GM23338 (cell line): Measurements from ENCODE around the gene CENPT. TPM values are rescaled to one million over a fixed set of nuclear protein-coding genes. Genes with fewer than 3 reads are reported as not detected.

Experiments used
- ATAC-seq: fragments of 200-7000 bp; cut with Tn5 transposase; 3 replicates; pipeline ENCODE4 v1.9.1; 2020
- DNase-seq: peaks from one replicate; pipeline ENCODE4 v3.0.0-alpha.2; 2015; ENCODE audit warnings: low spot score
- H2AFZ ChIP-seq: fragments of 200-600 bp; sonication (generic); 2 replicates; pipeline ENCODE4 v1.8.0; 2016; ENCODE audit warnings: antibody characterized with exemption, mild to moderate bottlenecking, moderate library complexity
- H3F3A ChIP-seq: fragments of 200-600 bp; sonication (generic); replicated peaks from 2 replicates; pipeline ENCODE4 v1.8.0; 2017; ENCODE audit warnings: antibody characterized with exemption, mixed run types, low read depth
- H3K27ac ChIP-seq: fragments of 200-600 bp; sonication (generic); 2 replicates; pipeline ENCODE4 v1.6.1; 2016; ENCODE audit warnings: low read depth
- H3K27me3 ChIP-seq: fragments of 200-600 bp; sonication (generic); 2 replicates; pipeline ENCODE4 v1.8.0; 2016; ENCODE audit warnings: mild to moderate bottlenecking, mixed run types, moderate library complexity; ENCODE audit not compliant: insufficient read depth
- H3K36me3 ChIP-seq: fragments of 200-600 bp; sonication (generic); 2 replicates; pipeline ENCODE4 v1.8.0; 2016; ENCODE audit warnings: mild to moderate bottlenecking; ENCODE audit not compliant: insufficient read depth
- H3K4me1 ChIP-seq: fragments of 200-600 bp; sonication (generic); 2 replicates; pipeline ENCODE4 v1.8.0; 2016; ENCODE audit warnings: mild to moderate bottlenecking, moderate library complexity; ENCODE audit not compliant: insufficient read depth
- H3K4me2 ChIP-seq: fragments of 200-600 bp; sonication (generic); 2 replicates; pipeline ENCODE4 v1.7.1; 2017; ENCODE audit warnings: mixed run types
- H3K4me3 ChIP-seq: fragments of 200-600 bp; sonication (generic); 2 replicates; pipeline ENCODE4 v1.6.1; 2016; ENCODE audit warnings: mixed run types
- H3K79me2 ChIP-seq: fragments of 200-600 bp; sonication (generic); replicated peaks from 2 replicates; pipeline ENCODE4 v1.8.0; 2017; ENCODE audit warnings: mild to moderate bottlenecking; ENCODE audit not compliant: insufficient read depth
- H3K9me2 ChIP-seq: fragments of 200-600 bp; sonication (generic); 2 replicates; pipeline ENCODE4 v1.8.0; 2017; ENCODE audit not compliant: insufficient read depth
- H4K20me1 ChIP-seq: fragments of 200-600 bp; sonication (generic); replicated peaks from 2 replicates; pipeline ENCODE4 v1.8.0; 2017; ENCODE audit warnings: mild to moderate bottlenecking; ENCODE audit not compliant: insufficient read depth
- H3K27ac Mint-ChIP-seq: 2 replicates; pipeline ENCODE4 v1.8.0; 2020; ENCODE audit warnings: inconsistent platforms, mild to moderate bottlenecking, moderate library complexity, mixed read lengths
- H3K27me3 Mint-ChIP-seq: 3 replicates; pipeline ENCODE4 v1.8.0; 2022; ENCODE audit warnings: low read depth, mild to moderate bottlenecking, moderate library complexity, mixed read lengths, inconsistent platforms; ENCODE audit not compliant: insufficient read depth, poor library complexity
- H3K36me3 Mint-ChIP-seq: 3 replicates; pipeline ENCODE4 v1.8.0; 2021; ENCODE audit warnings: low read depth, mild to moderate bottlenecking, inconsistent platforms, moderate library complexity, mixed read lengths
- H3K4me1 Mint-ChIP-seq: 3 replicates; pipeline ENCODE4 v1.8.0; 2020; ENCODE audit warnings: mild to moderate bottlenecking, inconsistent platforms, mixed read lengths
- H3K4me3 Mint-ChIP-seq: 3 replicates; pipeline ENCODE4 v1.8.0; 2021; ENCODE audit warnings: moderate library complexity, mild to moderate bottlenecking, inconsistent platforms, mixed read lengths
- H3K9me3 Mint-ChIP-seq: 3 replicates; pipeline ENCODE4 v1.8.0; 2020; ENCODE audit warnings: moderate library complexity, mild to moderate bottlenecking, inconsistent platforms, mixed read lengths
- CREB1 ChIP-seq: fragments of 250-450 bp; sonication (Bioruptor Pico); IDR thresholded peaks from 2 replicates; pipeline ENCODE4 v1.5.0; 2020; ENCODE audit warnings: low read depth, mild to moderate bottlenecking, moderate library complexity
- CTCF ChIP-seq, 2 experiments: fragments of 200-600 bp in 1 of 2; sonication (generic) in 1 of 2; conservative IDR thresholded peaks; 2 replicates each; pipeline versions ENCODE4 v1.5.1 to v1.6.1; 2016 to 2017; ENCODE audit warnings: antibody characterized with exemption in 2 of 2, low read depth in 2 of 2, mild to moderate bottlenecking in 2 of 2, moderate library complexity in 1 of 2
- JUNB ChIP-seq: IDR thresholded peaks from one replicate; pipeline ENCODE4 v1.6.1; 2016; ENCODE audit warnings: antibody characterized with exemption; ENCODE audit not compliant: unreplicated experiment
- POLR2AphosphoS5 ChIP-seq: IDR thresholded peaks from 2 replicates; pipeline ENCODE4 v1.6.1; 2016; ENCODE audit warnings: antibody characterized with exemption, low read depth
- REST ChIP-seq: IDR thresholded peaks from one replicate; pipeline ENCODE4 v1.6.1; 2018; ENCODE audit warnings: antibody characterized with exemption; ENCODE audit not compliant: unreplicated experiment
- polyA plus RNA-seq: library from polyadenylated mRNA; unstranded; fragments of >200 nt; fragmentation: Nextera tagmentation; extraction: Ambion mirVana; gene quantifications from 2 replicates; pipeline ENCODE4 v1.2.1, GENCODE V29; 2016
- total RNA-seq: library from RNA; depleted of rRNA; stranded (reverse); fragments of >200 nt; shearing (Covaris generic); gene quantifications from 2 replicates; pipeline ENCODE4 v1.2.3, GENCODE V29; 2014
- TF ChIP-seq, protein P1 (sequence below): IDR thresholded peaks from 2 replicates; pipeline ENCODE4 v1.6.1; 2016; ENCODE audit warnings: antibody characterized with exemption

The CENPT gene
- total and polyA plus RNA-seq, 2 experiments from 2014 or later: 55.4 to 63.8 TPM

DNA sequence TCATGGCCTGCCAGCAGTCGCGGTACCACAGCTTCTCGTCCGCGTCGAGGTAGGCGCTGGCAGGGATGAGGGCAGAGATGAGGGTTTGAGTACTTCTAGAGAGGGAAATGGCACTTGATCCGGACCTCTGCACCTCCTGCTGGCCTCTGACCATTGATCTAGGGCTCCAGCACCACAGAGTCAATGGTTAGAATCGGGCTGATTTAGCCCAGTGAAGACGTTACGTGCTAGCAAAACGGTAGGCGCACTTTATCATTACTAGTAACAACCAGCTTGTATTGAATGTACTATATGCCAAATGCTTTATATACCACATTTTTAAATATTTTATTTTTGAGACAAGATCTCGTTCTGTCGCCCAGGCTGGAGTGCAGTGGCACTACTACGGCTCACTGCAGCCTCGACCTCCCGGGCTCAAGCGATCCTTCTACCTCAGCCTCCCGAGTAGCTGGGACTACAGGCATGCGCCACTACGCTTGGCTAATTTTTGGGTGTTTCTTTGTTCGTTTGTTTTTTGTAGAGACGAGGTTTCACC, 40.3 kb downstream of the CENPT start:
- Mint-ChIP-seq H3K9me3 (no peaks in the 10 kb centered on the region; the same call in 2 of the 3 replicates), H3K27me3 (no peaks in the 10 kb centered on the region), H3K27ac (peak overlapping the region; percentile 90; the same call in 1 of the 2 replicates), H3K4me1 (peaks cover 9% of the 10 kb centered on the region), H3K36me3 (peaks cover 25% of the 10 kb centered on the region), H3K4me3 (peak overlapping the region; percentile 93)
- Histone ChIP-seq H3F3A (peaks cover 6% of the 10 kb centered on the region; the same call in 1 of the 2 replicates), H3K4me2 (peak overlapping the region; percentile 80), H3K36me3 (peaks cover 7% of the 10 kb centered on the region; the same call in 1 of the 2 replicates), H3K27me3 (no peaks in the 10 kb centered on the region), H3K4me1 (peaks cover 8% of the 10 kb centered on the region), H3K27ac (no peak overlapping the region), H3K4me3 (peak overlapping the region; percentile 86), H4K20me1 (peaks cover 6% of the 10 kb centered on the region; the same call in 1 of the 2 replicates), H2AFZ (peak overlapping the region; percentile 4; the same call in 1 of the 2 replicates), H3K9me2 (no peaks in the 10 kb centered on the region), H3K79me2 (peaks cover 34% of the 10 kb centered on the region)
- peak; percentile 16 for ATAC-seq
- DNase-seq: no peak
- TF ChIP-seq REST: no peak
- 0 out of 4 replicates have a peak, but pooled peaks of 1 of the 2 experiments have one; percentile 7 for TF ChIP-seq CTCF (conservative IDR thresholded peaks at IDR 0.05; ENCODE audit: low read depth in 2 of 2)

DNA sequence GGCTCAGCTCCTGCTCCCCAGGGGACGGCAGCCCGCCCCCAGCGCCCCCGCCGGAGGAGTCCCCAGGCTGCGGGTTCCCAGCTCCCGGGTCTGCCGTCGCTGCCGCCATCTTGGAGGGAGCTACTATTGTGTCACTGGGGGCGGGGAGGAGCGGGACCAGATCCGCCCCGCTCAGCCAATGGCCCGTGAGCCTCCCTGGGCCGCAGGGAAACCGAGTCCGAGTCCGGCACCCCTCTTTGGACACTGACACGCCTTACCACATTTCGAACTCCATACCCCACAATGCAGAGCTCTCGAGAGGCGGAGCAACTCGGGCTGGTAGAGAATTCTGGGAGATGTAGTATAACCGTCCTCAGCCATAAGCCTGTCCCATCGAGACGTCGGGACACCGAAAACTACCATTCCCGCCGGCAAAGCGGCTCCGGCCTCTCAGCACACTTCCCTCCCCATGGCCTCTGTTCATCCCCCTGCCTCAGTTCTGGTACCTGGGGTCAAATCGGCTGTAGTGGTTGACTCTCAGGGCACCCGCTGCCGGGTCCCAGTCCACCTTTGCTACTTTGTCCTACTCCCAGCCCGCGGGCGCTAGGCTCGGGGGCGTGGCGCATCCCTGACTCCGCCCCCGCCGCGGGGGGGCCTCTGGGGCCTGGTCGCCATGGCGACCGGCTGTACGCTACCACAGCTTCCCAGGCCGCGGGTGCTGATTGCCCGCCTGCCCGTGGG, 40.9 kb downstream of the CENPT start, which contains the start of the genes RANBP10 and TSNAXIP1:
TSS of gene RANBP10 (minus strand) at position 133 of the 720 bp plus-strand sequence. CDS start at position 109, 24 bp downstream.
TSS of gene TSNAXIP1 (plus strand) at position 462 of the 720 bp plus-strand sequence. CDS start 261 bp downstream, outside the sequence.
- Mint-ChIP-seq H3K4me3 (peak within 1 kb of the TSS; percentile 93), H3K36me3 (peaks cover 27% of the 10 kb centered on the region), H3K4me1 (peaks cover 9% of the 10 kb centered on the region), H3K27me3 (no peaks in the 10 kb centered on the region), H3K9me3 (no peaks in the 10 kb centered on the region; the same call in 2 of the 3 replicates), H3K27ac (peak within 1 kb of the TSS; percentile 92)
- peaks cover 7% of the 10 kb centered on the region; the same call in 1 of the 2 replicates for H3K36me3 ChIP-seq
- H3K4me2 ChIP-seq: peak within 1 kb of the TSS; percentile 85
- H2AFZ ChIP-seq: peak within 1 kb of the TSS; percentile 87
- DNase-seq (peak; percentile 100), ATAC-seq (peak; percentile 95)
- TF ChIP-seq JUNB (no peak), CREB1 (CRISPR knock-in tag) (peak; percentile 53), POLR2AphosphoS5 (peak; percentile 93)
- TF ChIP-seq, protein P1, sequence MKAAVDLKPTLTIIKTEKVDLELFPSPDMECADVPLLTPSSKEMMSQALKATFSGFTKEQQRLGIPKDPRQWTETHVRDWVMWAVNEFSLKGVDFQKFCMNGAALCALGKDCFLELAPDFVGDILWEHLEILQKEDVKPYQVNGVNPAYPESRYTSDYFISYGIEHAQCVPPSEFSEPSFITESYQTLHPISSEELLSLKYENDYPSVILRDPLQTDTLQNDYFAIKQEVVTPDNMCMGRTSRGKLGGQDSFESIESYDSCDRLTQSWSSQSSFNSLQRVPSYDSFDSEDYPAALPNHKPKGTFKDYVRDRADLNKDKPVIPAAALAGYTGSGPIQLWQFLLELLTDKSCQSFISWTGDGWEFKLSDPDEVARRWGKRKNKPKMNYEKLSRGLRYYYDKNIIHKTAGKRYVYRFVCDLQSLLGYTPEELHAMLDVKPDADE: peak; percentile 99
- H4K20me1 ChIP-seq: peaks cover 6% of the 10 kb centered on the region; the same call in 1 of the 2 replicates
- H3K79me2 ChIP-seq: peaks cover 38% of the 10 kb centered on the region
- H3K27ac ChIP-seq: peak within 1 kb of the TSS; percentile 58; the same call in 1 of the 2 replicates
- H3K4me3 ChIP-seq: peak within 1 kb of the TSS; percentile 86
- no peaks in the 10 kb centered on the region for H3K27me3 ChIP-seq
- H3K9me2 ChIP-seq: no peaks in the 10 kb centered on the region
- H3K4me1 ChIP-seq: peaks cover 8% of the 10 kb centered on the region
- H3F3A ChIP-seq: peaks cover 6% of the 10 kb centered on the region; the same call in 1 of the 2 replicates
